Glomerular endothelial cell (primary cell): ENCODE data around the gene SLC2A4RG. TPM values are rescaled to one million over a fixed set of nuclear protein-coding genes. Genes with fewer than 3 reads are reported as not detected.

Experiments
- DNase-seq: peaks from one replicate; pipeline ENCODE4 v3.0.0-alpha.2; 2011; ENCODE audit warnings: low read depth, low spot score; ENCODE audit errors: extremely low read depth
- total RNA-seq: library from RNA; depleted of rRNA; stranded (reverse); fragments of >200 nt; gene quantifications from 2 replicates; pipeline ENCODE4 v1.2.3, GENCODE V29; 2015

Gene SLC2A4RG
- total RNA-seq, 1 donor from 2014 or later, result 81.2 TPM

DNA sequence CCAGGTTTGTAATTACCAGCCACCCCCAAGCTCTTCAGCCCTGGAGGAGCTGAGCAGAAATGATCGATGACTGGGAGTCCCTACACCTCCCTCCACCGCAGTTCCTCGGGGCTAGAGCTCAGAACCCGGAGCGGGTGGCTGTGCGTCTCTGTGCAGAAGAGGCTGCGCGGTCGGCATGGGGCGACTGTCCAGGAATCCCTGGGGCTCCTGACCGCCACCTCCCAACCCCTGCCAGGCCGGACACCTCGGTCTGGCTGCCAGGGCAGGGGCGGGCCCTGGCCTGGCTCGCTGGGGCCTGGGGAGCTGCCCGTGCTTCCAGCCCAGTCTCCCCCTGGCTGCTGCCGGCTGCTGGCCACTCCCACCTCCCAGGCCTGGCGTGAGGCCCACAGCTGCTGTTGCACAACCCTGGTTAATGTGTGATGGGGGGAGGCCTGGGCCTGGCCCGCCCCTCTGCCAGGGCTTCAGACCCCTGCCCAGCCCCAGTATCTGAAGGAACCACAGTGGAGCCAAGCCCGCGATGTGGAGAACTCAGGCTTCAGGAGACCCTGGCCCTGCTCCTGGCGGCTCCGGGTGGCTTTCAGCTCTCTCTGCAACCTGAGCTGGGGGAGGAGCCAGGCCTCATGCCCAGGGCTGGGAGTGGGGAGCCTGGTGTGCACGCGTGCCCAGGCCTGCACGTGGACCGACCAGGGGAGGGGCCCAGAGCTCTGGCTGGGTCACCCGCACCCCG, 1.2 kb downstream of the SLC2A4RG start:
- no peak for DNase-seq

DNA sequence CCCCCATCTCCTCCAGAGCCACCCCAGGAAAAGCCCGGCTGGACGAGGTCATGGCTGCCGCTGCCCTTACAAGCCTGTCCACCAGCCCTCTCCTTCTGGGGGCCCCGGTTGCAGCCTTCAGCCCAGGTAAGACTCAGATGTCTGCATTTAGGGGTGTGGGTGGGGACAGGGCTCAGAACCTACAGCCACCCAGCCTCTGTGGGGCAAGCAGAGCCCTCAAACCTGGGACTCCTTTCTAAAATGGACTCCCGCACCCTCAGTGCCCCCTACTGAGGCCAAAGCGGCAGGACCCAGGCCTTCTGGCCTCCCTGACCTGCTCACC, 1.7 kb downstream of the SLC2A4RG start:
- DNase-seq, result no peak

DNA sequence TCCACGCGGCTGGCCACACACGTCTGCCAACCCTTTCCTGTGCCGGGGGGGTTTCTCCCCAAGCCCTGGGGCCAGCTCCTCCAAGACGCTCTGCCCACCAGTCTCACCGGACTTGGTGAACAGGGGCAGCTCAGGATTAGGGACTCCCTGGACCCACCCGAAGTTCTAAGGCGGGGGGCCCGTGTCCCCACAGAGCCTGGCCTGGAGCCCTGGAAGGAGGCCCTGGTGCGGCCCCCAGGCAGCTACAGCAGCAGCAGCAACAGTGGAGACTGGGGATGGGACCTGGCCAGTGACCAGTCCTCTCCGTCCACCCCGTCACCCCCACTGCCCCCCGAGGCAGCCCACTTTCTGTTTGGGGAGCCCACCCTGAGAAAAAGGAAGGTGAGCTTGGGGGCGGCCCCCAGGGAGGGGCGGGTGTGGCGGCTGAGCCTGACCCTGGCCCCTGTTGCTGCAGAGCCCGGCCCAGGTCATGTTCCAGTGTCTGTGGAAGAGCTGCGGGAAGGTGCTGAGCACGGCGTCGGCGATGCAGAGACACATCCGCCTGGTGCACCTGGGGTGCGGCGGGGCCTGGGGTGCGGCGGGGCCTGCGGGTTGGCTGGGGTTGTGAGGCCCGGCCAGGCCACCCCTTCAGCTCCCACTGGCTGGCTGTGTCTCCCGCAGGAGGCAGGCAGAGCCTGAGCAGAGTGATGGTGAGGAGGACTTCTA, 2.3 kb downstream of the SLC2A4RG start:
- no peak for DNase-seq

DNA sequence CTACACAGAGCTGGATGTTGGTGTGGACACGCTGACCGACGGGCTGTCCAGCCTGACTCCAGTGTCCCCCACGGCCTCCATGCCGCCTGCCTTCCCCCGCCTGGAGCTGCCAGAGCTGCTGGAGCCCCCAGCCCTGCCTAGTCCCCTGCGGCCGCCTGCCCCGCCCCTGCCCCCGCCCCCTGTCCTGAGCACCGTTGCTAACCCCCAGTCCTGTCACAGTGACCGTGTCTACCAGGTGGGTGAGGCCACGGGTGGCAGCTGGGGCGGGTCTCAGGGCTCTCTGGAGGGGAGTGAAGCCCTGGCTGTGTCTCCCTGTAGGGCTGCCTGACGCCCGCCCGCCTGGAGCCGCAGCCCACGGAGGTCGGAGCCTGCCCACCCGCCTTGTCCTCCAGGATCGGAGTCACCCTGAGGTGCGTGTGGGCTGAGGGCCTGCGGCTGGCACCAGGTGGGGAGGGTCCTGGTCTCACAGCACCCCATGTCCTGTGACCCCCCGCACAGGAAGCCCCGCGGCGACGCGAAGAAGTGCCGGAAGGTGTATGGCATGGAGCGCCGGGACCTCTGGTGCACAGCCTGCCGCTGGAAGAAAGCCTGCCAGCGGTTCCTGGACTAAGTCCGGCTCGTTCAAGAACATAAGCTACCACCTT, 2.9 kb downstream of the SLC2A4RG start:
- no peak for DNase-seq

DNA sequence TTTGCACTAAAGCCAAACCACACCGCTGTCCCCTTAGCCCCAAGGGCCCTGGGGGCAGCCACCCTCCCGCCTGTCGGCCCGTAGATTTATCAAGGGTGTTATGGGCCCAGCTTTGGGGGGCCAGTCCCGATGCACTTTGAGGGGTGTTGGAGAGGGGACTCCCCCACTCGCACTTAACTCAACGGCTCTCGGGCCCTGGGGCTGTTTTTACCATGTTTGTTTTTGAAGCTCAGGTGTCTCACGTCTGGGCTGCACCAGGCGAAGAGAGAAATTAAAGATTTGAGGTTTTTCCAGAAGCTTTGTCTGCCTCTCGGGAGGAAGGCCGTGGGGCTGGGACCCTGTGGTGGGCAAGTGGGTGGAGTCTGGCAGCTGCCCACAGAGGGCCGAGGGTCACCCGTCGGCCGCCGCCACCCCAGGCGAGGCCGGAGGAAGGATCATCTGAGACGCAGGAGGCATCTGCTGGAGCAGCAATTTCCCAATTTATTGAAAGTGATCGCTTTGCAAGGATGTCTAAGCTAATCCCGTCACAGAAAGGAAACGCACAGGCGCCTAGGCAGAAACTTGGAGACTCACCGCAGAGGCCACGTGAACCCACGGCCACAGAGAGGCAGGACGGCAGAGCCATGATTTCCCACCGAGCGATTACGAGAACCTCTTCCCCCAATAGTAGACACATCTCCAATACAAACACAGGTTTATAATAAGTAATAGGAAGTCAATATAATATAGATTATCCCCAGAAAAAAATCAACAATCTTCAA, 3.8 kb downstream of the SLC2A4RG start:
- no peak for DNase-seq

DNA sequence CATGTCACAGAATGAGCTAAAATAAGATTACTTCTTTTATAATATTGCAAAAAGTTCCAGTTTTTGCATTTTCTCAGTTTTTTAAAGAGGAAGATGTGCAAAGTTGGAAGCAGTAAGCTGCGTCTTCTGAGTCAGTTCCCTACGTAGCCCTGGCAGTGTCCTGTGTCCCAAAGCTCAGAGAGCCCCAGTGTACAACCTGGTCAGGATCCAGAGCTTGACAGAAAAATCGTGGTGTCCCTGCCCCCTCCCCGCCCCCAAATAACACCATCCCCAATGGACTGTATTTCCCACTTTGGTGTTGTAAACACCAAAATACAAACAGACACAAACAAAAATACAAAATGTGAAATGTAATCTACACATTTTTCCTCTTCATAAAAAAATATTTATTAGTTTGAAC, 4.6 kb downstream of the SLC2A4RG start:
- DNase-seq, result no peak

DNA sequence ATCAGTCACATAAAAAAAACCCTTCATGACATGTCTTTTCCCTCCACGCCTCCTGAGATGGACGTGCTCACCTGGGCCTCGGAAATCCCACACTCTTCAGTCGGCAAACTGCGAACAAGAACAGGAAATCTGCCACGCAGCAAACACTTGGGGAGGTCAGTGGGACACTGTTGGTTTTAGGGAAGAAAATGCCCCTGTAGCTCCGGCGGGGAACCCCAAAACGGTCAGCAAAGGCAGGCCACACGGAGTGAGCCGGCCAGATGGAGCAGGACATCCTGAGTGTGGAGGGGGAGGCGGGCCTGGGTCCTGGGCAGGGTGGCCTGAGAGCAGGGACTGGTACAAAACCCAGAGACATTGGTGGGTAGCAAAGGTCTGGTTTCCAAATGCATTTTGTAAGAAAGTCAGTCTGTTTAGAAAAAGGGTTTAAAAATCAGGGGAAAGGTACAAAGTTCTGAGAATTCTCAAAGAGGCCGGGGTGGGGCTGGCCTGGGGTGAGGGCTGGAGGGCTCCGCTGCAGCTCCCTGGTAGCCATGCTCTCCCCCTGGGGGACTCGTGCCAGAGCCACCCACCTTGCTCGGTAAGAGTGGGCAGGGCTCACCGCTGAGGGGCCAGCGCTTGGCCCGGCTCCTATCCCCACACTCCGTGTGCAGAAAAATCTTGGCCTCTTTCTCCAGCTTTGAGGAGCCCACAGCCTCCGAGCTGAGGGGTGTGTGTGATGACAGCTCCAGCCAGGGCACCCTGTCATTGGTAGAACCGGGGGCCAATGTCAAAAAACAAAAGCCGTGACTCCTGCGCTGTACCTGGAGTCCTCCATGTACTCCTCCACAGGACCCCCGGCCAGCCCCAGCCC, 5.2 kb downstream of the SLC2A4RG start:
- no peak for DNase-seq

DNA sequence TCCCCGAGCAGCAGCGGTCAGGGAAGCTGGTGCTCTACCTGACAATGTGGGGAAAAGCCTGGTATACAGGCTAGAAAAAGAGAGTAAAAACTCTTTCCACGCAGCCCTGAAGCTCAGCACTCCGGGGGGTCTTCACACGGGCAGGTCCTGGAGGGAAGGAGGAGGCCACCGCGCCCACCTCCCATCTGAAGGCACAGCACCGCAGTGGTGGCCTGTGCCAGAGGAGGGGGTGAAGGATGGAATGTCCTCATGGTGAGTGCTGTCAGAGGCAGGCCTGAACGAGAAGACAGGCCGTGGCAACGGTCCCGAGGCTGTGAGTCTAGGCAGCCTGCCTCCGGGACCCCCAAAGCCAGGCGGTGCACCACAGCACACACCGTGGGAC, 5.8 kb downstream of the SLC2A4RG start:
- no peak for DNase-seq

DNA sequence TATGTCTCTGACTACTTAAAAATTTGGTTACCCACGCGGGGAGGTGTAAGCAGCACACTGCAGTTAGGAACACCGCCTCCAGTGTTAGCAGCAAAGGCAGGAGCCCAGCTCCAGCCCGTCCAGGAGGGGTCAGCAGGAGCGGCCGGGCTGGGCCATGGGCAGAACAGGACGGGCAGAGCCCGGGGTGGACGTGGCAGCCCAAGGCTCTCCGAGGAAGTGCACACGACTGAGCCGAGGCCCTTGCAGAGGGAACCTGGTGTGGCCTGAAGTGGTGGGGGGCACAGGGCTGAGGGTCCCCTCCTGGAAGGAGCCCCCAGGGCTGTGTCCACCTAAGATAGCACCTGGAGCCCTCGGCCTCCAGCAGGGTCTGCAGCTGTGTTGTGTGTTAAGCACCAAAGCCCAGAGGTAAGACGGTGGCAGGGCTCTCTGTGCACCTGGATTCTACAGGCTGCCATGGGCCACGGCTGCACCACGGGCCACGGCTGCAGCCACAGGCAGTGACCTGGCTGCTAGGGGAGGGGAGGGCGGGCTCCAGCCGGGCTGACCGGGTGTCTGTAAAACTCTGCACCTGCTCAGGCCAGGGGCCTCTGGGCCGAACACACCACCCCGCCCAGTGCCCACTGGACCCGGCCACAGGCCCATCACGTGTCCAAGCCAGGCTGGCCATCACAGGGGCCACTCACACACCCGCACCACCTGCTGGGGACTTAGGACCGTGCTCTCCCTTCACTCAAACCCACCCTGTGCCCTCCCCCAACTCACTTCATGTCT, 6.6 kb downstream of the SLC2A4RG start:
- DNase-seq, result no peak

DNA sequence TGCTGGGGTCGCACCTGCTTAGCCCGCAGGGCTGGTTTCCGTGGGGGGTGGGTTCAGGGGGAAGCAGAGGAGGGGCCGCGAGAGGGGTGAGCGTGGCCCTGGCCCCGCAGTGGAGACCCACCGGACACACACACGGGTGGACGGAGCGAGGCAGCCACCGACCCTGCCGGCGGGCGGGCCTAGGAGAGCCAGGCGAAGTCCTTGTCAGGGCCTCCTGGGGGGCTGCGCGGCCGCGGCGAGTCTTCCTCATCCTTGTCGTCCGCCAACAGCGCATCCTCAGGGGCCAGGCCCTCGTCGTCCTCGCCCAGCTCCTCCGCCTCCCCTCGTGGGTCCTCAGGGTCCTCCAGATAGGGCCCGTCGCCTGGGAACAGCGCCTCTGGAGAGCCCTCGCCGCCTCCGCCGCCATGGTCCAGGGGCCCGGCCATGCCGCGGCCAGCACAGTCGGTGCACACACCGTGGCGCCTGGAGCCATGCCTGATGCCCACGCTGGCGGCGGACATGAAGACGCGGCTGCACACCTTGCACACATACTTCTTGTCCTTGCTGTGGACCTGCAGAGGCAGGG, 7.3 kb downstream of the SLC2A4RG start:
- no peak for DNase-seq

DNA sequence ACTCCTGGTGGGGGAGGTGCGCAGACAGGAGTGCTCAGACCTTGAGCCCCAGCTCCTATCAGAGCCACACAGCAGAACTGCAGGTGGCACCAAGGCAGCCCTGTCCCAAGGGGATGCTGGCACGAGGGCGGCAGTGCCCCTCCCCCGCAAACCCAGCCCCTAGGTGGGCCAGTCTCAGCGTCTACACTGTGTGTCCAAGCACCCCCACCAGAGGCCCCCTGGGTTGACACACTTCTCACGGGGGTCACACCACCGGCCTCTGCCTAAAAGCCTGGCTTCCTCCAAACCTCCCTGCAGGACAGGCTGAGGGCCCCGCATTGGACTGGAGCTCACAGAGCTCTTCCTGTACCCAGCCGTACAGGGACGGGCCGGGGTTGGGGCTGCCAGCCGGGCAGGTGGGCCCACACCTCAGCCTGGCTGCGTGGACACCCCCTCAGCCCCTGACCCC, 8.1 kb downstream of the SLC2A4RG start:
- DNase-seq, result no peak

DNA sequence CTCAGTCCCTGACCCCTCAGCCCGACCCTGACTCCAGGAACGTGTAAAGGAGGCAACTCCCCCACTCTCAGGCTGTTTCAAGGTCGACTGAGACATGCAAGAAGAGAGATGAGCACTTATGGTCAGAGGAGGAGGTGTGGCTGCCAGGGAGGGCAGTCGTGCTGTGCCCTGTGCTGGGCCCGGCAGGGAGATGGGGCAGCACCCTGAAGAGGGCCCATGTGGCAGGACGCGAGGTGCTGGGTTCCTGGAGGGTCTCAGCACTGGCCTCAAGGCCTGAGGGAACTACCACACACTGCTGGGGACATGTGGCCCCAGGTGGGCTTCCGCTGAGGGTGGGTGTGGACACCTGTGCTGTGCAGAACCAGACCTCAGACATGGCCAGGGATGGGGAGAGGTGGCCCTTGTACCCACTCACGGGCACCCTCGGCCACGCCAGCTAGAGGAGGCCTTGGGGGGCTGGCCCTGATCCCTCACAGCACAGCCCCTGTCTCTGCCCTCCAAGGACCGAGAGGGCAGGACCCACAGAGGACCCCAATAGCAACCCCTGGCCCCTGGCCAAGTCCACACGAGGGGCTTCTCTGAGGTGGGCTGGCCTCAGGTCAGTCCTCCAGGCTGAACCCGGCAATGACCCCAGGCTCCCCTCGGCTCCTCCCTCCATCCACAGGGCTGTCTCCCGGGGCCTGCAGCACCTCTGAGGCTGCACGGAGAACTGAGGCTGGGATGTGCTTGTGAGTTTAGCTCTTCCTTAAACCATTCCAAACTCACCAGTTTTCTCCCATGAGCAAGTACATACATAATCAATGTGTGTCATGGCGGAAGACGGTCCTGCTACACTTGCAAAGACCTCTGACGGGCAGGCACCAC, 8.7 kb downstream of the SLC2A4RG start:
- DNase-seq, result no peak

DNA sequence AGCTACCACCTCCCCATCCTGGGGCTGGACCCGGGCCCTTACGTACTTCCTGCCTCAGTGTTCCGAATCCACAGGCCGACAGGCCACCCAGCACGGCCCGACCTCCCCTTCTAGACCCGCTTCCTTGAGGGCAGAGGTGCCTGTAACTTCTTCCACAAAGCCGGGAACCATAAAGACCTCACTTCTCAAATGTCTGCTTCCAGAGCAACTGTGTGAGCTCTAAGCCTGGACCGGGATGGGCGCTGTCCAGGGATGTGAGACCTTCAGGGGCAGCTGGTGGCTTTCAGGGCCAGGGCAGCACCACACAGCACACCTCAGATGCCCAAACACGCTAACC, 9.3 kb downstream of the SLC2A4RG start:
- no peak for DNase-seq

DNA sequence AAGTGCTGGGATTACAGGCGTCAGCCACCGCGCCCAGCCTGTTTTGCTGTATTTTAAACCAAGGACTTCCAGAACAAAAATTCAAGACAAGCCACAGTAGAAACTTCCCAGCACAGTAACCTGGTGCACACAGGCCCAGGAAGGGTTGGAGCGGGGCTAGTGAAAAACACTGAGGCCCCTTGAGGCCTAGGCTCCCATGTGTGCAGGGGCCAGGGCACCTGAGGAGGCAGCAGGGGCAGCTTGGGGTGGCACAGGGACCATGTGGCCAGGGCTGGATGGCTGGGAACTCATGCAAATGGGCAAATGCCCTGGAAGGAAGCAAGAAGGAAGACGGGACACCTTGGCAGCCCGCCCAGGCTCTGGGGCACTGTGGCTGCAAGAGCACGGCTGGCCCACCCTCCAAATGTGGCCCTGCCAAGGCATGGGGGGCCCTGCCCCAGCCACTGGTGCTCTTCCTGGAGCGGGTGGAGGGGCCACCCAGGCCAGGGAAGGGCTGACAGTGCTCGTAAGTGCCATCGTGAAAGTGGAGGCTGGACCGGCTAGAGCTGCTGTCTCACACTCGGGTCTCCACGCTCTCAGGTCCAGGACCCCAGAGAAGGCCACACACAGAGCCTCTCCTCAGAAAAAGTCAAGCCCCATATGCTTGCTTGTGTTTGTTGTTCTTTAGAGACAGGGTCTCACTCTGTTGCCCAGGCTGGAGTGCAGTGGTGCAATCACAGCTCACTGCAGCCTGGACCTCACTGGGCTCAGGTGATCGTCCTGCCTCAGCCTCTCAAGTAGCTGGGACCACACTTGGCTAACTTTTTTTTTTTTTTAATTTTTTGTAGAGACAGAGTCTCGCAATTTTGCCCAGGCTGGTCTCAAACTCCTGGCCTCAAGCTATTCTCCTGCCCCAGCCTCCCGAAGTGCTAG, 10.3 kb downstream of the SLC2A4RG start:
- DNase-seq, result no peak

DNA sequence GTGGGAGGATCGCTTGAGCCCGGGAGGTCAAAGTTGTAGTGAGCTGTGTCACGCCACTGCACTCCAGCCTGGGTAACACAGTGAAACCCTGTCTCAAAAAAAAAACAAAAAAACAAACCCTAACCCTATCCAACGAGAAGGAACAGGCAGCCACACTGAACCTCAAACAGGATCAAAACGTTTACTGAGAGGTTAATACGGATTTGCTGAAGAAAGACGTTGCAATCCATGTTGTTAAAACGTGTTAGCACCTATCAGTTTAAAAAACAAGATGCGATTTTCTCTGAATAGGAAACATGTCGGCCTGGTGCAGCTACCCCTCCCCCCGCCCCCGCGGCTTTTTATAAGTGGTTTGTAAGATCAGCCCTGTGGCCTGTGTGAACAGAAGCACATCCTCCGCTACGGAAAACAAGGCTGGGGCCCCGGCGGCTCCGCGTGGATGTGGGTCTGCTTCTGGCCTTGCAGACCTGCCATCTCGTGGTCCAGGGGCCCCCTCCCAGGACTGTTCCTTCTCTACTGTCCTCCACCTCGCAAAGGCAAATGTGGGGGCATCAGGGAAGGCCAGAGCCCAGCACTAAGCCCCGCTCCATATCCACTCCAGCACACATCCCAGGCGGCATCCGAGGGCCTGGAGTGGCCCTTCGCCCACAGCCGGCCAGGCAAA, 11.4 kb downstream of the SLC2A4RG start:
- DNase-seq, result no peak

DNA sequence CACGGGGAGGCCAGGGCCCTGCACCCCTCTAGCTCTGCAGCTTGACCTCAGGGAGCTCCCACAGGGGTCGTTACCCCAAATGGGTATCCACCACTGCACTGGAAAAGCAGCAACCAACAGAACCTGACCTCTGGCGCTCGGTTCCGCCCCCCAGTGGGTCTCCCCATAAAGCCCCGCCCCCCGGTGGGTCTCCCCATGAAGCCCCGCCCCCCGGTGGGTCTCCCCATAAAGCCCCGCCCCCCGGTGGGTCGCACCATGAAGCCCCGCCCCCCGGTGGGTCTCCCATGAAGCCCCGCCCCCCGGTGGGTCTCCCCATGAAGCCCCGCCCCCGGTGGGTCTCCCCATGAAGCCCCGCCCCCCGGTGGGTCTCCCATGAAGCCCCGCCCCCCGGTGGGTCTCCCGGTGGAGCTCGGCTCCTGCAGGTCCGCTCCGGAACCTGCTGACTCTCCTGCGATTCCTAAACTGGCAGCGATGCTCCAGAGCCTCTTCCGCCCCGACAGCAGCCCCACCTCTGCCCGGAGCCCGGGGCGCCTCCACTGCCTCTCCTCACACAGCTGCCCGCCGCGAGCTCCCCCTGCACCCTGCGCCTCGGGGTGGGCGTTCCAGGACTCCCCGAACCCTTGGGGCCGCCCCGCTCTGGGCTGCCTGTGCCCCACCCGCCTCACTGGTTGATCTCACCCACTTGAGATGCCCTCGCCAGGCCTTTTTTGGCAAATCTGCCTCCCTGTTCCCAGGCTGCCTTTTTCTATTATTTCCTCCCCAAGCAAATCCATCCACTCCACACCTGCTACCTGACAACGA, 12.1 kb downstream of the SLC2A4RG start:
- no peak for DNase-seq
